Activated CD4-positive, alpha-beta memory T cell treated with anti-CD3 and anti-CD28 coated beads, Interleukin-2, amount 10 ng/mL, durations not matched to agents 7 days and 5 days (primary cell): Measurements from ENCODE around the gene SRCAP. TPM values are rescaled to one million over a fixed set of nuclear protein-coding genes. Genes with fewer than 3 reads are reported as not detected.

Experiments
- CTCF ChIA-PET: fragments of 350-600 bp; sonication (Branson Sonifier 250); formaldehyde crosslinking; loops from one replicate; lab custom pipeline; 2021; ENCODE audit warnings: antibody characterized with exemption, inconsistent platforms; lab: Charles Lee
- POLR2A ChIA-PET: fragments of 350-600 bp; sonication (Branson Sonifier 250); formaldehyde crosslinking; loops from one replicate; lab custom pipeline; 2021; ENCODE audit warnings: antibody characterized with exemption; lab: Charles Lee
- DNase-seq: peaks from one replicate; pipeline ENCODE4 v3.0.0-alpha.2; 2020
- H3K27ac Mint-ChIP-seq: one replicate; pipeline ENCODE4 v1.8.0; 2021; ENCODE audit warnings: mild to moderate bottlenecking, mixed read lengths
- H3K27me3 Mint-ChIP-seq: one replicate; pipeline ENCODE4 v1.8.0; 2021; ENCODE audit warnings: mixed read lengths
- H3K36me3 Mint-ChIP-seq: one replicate; pipeline ENCODE4 v1.8.0; 2021; ENCODE audit warnings: low read depth, mixed read lengths
- H3K4me1 Mint-ChIP-seq: one replicate; pipeline ENCODE4 v1.8.0; 2021; ENCODE audit warnings: mixed read lengths
- H3K4me3 Mint-ChIP-seq: one replicate; pipeline ENCODE4 v1.8.0; 2021; ENCODE audit warnings: mild to moderate bottlenecking, mixed read lengths
- H3K9me3 Mint-ChIP-seq: one replicate; pipeline ENCODE4 v1.8.0; 2021; ENCODE audit warnings: mixed read lengths
- total RNA-seq, 2 experiments: library from RNA; stranded (reverse); gene quantifications; one replicate each; pipeline ENCODE4 v1.2.3, GENCODE V29; 2021

Gene SRCAP
- total RNA-seq, 2 experiments from 2014 or later = 63.2 to 65.0 TPM

DNA sequence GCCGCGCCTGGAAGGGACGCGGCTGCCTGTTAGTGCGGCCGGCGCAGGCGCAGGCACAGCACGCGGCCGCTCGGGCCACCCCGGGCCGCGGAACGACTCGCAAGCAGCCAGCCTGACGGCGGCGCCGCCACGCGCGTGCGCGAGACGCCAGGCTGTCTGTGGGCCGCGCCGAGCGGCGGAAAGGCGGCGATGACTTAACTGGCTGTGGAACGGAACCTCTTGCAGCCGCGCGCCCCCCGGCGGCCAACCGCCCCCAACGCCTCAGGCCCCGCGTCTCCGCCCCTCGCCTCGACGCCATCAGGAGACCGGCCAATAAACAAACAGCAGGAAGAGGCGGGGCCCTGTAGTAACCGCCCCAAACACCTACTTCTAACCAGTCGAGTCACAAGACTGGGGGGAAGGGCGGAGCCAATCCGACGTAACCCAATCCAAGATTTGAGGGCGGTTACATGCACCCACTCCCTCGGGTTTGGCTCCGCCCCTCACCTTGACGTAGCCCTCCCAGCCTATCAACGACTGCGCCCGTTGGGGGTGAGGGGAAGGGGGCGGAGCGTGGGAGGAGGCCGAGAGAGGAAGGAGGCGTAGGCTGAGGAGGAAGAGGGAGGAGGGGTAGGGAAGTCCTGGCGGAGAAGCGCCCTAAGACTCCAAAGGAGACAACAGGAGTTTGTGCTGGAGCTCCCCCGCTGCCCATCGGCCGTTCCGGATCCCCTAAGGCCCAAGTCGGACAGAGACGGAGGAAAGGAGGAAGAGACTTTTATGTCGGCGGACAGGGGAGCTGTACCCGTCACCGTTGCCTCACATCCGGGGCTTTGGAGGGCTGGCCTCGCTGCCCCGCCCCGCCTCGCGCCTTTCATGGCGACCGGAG is 40.9 kb upstream of the SRCAP start, which contains the start of gene FBRS:
TSS of gene FBRS (plus strand) at position 566 of the 865 bp plus-strand sequence. CDS start 1,088 bp downstream, outside the sequence.
- H3K27ac Mint-ChIP-seq = peak within 1 kb of the TSS; percentile 98
- no peaks in the 10 kb centered on the region for H3K9me3 Mint-ChIP-seq
- H3K36me3 Mint-ChIP-seq = peaks cover 58% of the 10 kb centered on the region
- H3K4me3 Mint-ChIP-seq = peak within 1 kb of the TSS; percentile 86
- ChIA-PET POLR2A (interaction anchor here (0.9 to 4.7 kb wide), 28 partner anchors 8 to 663 kb away, joined by 3 to 68 read pairs (median 4); partner anchors contain the start of genes DCTPP1, HIRIP3, PHKG2 and PPP4C), CTCF (interaction anchor here (0.7 to 3.9 kb wide), 17 partner anchors 8 to 288 kb away, joined by 3 to 67 read pairs (median 4); partner anchors contain the start of genes DCTPP1, PHKG2, PRR14 and TBC1D10B)
- DNase-seq = peak; percentile 100
- no peaks in the 10 kb centered on the region for H3K27me3 Mint-ChIP-seq
- H3K4me1 Mint-ChIP-seq = peaks cover 47% of the 10 kb centered on the region

DNA sequence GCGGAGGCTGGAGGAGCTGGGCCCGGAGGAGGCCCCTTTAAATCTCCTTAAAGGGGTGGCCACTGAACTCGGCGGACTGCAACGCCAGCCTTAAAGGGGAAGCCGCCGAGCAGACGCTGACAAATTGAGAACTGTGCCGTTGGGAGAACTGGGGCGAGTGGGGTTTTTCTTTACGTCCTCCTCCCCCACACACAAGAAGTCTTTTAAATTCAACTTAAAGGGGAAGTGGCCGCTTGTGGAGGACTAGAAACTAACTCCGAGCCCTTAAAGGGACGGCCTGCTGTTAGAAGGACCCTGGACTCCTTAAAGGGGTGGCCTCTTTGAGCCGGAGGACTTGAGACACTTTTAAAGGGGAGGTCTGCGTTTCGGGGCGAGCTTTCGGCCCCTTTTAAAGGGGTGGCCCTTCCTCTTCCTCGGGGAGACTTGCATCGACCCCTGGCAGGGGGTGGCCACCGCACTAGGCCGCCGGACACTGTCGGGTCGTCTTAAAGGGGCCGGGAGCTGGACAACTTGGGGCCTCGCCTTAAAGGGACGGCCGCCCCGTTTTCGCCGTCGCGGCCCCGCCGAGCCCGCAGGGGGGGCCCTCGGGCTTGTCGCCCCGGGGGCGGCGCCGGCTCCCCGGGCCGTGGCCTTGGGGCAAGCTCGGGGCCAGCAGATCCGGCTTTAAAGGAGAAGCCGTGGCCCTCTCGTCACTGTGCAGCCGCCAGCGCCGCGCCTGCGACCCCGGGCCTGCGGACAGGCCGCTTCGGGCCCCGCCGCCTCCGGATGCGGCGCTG is 40.1 kb upstream of the SRCAP start:
- H3K36me3 Mint-ChIP-seq = peaks cover 65% of the 10 kb centered on the region
- peak overlapping the region; percentile 98 for H3K27ac Mint-ChIP-seq
- POLR2A ChIA-PET = interaction anchor here (0.8 to 4.7 kb wide), 32 partner anchors 9 to 663 kb away, joined by 3 to 68 read pairs (median 4); partner anchors contain the start of genes DCTPP1, HIRIP3, PHKG2 and PPP4C
- peaks cover 55% of the 10 kb centered on the region for H3K4me1 Mint-ChIP-seq
- H3K9me3 Mint-ChIP-seq = no peaks in the 10 kb centered on the region
- peak overlapping the region; percentile 86 for H3K4me3 Mint-ChIP-seq
- H3K27me3 Mint-ChIP-seq = no peaks in the 10 kb centered on the region
- CTCF ChIA-PET = interaction anchor here (0.7 to 3.9 kb wide), 17 partner anchors 9 to 289 kb away, joined by 3 to 67 read pairs (median 4); partner anchors contain the start of genes DCTPP1, PHKG2, PRR14 and TBC1D10B
- DNase-seq = no peak

- Mint-ChIP-seq H3K4me3 (peak overlapping the region; percentile 86), H3K9me3 (no peaks in the 10 kb centered on the region), H3K4me1 (peaks cover 55% of the 10 kb centered on the region), H3K27ac (peak overlapping the region; percentile 90), H3K36me3 (peaks cover 60% of the 10 kb centered on the region), H3K27me3 (no peaks in the 10 kb centered on the region)
- ChIA-PET POLR2A (interaction anchor here (0.8 to 4.7 kb wide), 30 partner anchors 9 to 548 kb away, joined by 3 to 68 read pairs (median 4); partner anchors contain the start of genes DCTPP1, PHKG2, PRR14 and SRCAP), CTCF (interaction anchor here (1.0 to 3.9 kb wide), 8 partner anchors 10 to 289 kb away, joined by 3 to 67 read pairs (median 8); partner anchors contain the start of genes DCTPP1, PRR14, TBC1D10B and ZNF689)
- DNase-seq = peak; percentile 51
Measured at GRCh38 chr16:30659507-30660423, 39.2 kb upstream of the SRCAP start.

DNA sequence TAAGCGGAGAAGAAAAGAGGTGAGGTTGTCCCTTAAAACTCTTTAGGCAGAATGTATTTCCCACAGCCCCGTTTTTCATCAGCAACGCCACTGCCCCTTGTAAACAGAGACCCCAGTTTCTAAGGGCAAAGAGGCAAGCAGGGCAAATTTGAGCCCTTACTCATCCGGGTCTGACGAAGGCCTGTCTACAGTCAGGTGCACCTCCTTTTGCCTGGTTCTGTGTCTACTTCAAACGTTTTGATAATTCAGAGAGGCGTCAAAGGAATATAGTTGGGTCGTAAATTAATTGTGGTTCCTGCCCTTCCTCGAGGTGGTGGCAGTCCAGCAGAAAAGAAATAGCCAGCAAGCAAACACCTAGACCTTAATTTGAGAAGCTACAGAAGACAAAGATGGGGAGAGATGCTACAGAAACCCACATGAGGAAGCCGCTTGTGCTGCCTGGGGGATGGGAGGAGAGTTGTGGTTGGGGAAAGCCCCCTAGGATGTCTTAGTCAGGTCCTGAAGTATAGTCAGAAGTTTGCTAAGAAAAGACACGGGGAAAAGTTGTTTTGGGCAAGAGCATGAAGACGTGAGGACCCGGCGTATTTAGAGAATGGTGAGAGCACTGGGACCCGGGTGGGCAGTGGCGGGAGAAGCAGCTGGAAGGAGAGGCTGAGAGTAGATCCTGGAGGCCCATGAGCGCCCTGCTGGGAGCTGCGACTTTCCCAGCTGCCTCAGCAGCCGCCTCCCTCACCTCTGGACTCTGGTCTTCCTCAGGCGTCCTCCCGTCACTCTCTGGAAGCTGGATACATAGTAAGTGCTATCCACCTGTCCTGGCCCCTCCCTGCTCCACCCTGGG is 38.3 kb upstream of the SRCAP start:
- CTCF ChIA-PET = interaction anchor here (2.5 to 3.9 kb wide), 2 partner anchors 28 to 34 kb away, joined by 15 to 67 read pairs; no protein-coding TSS in a partner anchor

GRCh38 chr16:30662449-30662848 is 36.5 kb upstream of the SRCAP start:
- Mint-ChIP-seq H3K36me3 (peaks cover 66% of the 10 kb centered on the region), H3K4me3 (peak overlapping the region; percentile 86), H3K4me1 (peaks cover 37% of the 10 kb centered on the region), H3K27ac (no peak overlapping the region), H3K9me3 (no peaks in the 10 kb centered on the region), H3K27me3 (no peaks in the 10 kb centered on the region)
- POLR2A ChIA-PET = interaction anchor here (4.7 kb wide), 1 partner anchor 12 kb away, joined by 49 read pairs; the partner anchor contains the start of gene PRR14
- CTCF ChIA-PET = no interaction called here
- DNase-seq = no peak

More for the DNA sequence above, 38.3 kb upstream of the SRCAP start:
- H3K27me3 Mint-ChIP-seq = no peaks in the 10 kb centered on the region
- POLR2A ChIA-PET = interaction anchor here (1.1 to 4.7 kb wide), 11 partner anchors 8 to 187 kb away, joined by 3 to 68 read pairs (median 7); partner anchors contain the start of genes PRR14, SRCAP and ZNF747
- H3K36me3 Mint-ChIP-seq = peaks cover 60% of the 10 kb centered on the region
- DNase-seq = peak; percentile 82
- H3K27ac Mint-ChIP-seq = peak overlapping the region; percentile 90
- peak overlapping the region; percentile 86 for H3K4me3 Mint-ChIP-seq
- no peaks in the 10 kb centered on the region for H3K9me3 Mint-ChIP-seq
- peaks cover 52% of the 10 kb centered on the region for H3K4me1 Mint-ChIP-seq

GRCh38 chr16:30663038-30663437 is 35.9 kb upstream of the SRCAP start:
- Mint-ChIP-seq H3K4me1 (peaks cover 35% of the 10 kb centered on the region), H3K4me3 (no peak overlapping the region), H3K9me3 (no peaks in the 10 kb centered on the region), H3K27ac (peak overlapping the region; percentile 15), H3K27me3 (no peaks in the 10 kb centered on the region), H3K36me3 (peaks cover 72% of the 10 kb centered on the region)
- CTCF ChIA-PET = no interaction called here
- no peak for DNase-seq
- POLR2A ChIA-PET = interaction anchor here (0.9 to 1.8 kb wide), 4 partner anchors 10 to 53 kb away, joined by 3 to 5 read pairs (median 3); partner anchors contain the start of gene PRR14

GRCh38 chr16:30663820-30664219 is 35.2 kb upstream of the SRCAP start:
- Mint-ChIP-seq H3K27ac (no peak overlapping the region), H3K9me3 (no peaks in the 10 kb centered on the region), H3K27me3 (no peaks in the 10 kb centered on the region), H3K4me3 (no peak overlapping the region), H3K4me1 (peaks cover 36% of the 10 kb centered on the region), H3K36me3 (peaks cover 74% of the 10 kb centered on the region)
- DNase-seq = no peak
- POLR2A ChIA-PET = interaction anchor here (0.8 to 1.8 kb wide), 5 partner anchors 9 to 53 kb away, joined by 3 to 5 read pairs (median 3); partner anchors contain the start of gene PRR14
- CTCF ChIA-PET = interaction anchor here (0.7 kb wide), 1 partner anchor 29 kb away, joined by 3 read pairs; no protein-coding TSS in a partner anchor

DNA sequence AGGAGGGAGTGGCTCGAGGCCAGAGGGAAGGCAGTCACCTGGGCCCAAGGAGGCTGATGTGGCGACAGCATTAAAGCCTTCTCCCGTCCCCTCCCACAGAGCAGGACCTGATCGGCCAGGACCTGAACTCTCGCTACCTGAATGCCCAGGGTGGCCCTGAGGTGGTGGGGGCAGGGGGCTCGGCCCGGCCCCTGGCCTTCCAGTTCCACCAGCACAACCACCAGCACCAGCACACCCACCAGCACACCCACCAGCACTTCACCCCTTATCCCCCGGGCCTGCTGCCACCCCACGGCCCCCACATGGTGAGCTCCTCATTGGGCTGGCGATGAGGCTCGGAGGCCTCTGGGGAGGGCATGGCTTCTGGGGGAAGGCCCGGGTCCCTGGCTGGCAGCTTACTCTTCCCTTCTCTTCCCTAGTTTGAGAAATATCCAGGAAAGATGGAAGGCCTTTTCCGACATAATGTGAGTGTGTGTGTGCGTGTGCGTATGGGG is 34.3 kb upstream of the SRCAP start:
- Mint-ChIP-seq H3K27me3 (no peaks in the 10 kb centered on the region), H3K4me3 (no peak overlapping the region), H3K36me3 (peaks cover 74% of the 10 kb centered on the region), H3K27ac (no peak overlapping the region), H3K9me3 (no peaks in the 10 kb centered on the region), H3K4me1 (peaks cover 36% of the 10 kb centered on the region)
- DNase-seq = no peak
- POLR2A ChIA-PET = interaction anchor here (1.1 to 1.8 kb wide), 2 partner anchors 14 to 83 kb away, joined by 3 to 5 read pairs; partner anchors contain the start of gene PRR14
- CTCF ChIA-PET = interaction anchor here (0.7 to 1.6 kb wide), 3 partner anchors 14 to 29 kb away, joined by 3 to 10 read pairs (median 3); partner anchors contain the start of gene PRR14

DNA sequence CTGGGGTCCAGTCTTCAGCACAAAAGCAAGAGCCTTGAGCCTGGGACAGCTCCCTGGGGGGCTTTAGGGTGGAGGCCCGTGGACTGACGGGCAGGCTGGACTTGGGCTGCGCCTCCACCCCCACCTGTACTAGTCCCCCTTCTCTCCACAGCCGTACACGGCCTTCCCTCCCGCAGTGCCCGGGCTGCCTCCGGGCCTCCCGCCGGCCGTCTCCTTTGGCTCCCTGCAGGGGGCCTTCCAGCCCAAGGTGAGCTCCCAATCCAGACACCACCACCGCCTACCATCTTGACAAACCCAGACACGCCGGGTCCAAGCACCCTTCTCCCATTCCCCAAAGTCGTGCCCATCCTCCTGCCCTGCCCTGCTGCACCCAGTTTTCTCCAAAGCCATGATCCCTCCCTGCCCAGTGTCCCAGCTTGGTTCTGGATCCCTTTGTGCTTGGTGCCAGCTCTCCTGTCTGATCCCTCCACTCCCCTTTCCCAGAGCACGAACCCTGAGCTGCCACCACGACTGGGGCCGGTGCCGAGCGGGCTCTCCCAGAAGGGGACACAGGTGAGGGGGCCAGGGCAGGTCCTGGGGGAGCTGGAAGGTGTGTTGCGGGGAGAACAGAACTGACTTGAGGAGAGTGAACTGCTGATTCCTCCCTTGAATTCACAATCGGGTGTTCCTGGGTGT is 33.7 kb upstream of the SRCAP start:
- no peaks in the 10 kb centered on the region for H3K27me3 Mint-ChIP-seq
- H3K4me1 Mint-ChIP-seq = peaks cover 36% of the 10 kb centered on the region
- CTCF ChIA-PET = interaction anchor here (1.1 to 1.6 kb wide), 3 partner anchors 15 to 32 kb away, joined by 3 to 10 read pairs (median 5); partner anchors contain the start of gene PRR14
- peaks cover 76% of the 10 kb centered on the region for H3K36me3 Mint-ChIP-seq
- POLR2A ChIA-PET = interaction anchor here (1.1 to 1.6 kb wide), 4 partner anchors 9 to 82 kb away, joined by 3 to 5 read pairs (median 3); partner anchors contain the start of gene PRR14
- no peak overlapping the region for H3K27ac Mint-ChIP-seq
- no peaks in the 10 kb centered on the region for H3K9me3 Mint-ChIP-seq
- H3K4me3 Mint-ChIP-seq = no peak overlapping the region
- no peak for DNase-seq

DNA sequence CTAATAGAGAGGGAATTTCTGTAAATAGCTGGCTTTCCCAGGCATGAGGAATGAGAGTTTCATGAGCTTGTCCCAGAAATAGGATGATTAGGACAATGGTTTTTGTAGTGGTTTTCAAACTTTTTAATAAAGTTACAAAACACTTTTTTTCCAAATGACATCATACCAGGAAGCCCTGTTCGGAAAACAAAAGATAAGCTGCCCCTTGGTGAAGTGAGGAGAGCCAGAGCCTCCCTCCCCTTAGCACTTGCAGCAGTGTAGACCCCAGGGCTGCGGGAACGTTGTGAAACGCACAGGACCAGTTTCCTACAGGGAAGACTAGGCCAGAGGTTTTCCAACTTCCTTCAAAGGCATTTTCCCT is 33.2 kb upstream of the SRCAP start:
- H3K27me3 Mint-ChIP-seq = no peaks in the 10 kb centered on the region
- POLR2A ChIA-PET = interaction anchor here (0.5 to 1.6 kb wide), 4 partner anchors 8 to 183 kb away, joined by 3 to 5 read pairs (median 3); partner anchors contain the start of gene PRR14

More for the DNA sequence above, 33.2 kb upstream of the SRCAP start:
- Mint-ChIP-seq H3K4me1 (peaks cover 31% of the 10 kb centered on the region), H3K9me3 (no peaks in the 10 kb centered on the region), H3K4me3 (no peak overlapping the region), H3K36me3 (peaks cover 72% of the 10 kb centered on the region), H3K27ac (no peak overlapping the region)
- CTCF ChIA-PET = interaction anchor here (1.1 to 1.6 kb wide), 3 partner anchors 15 to 31 kb away, joined by 3 to 10 read pairs (median 5); partner anchors contain the start of gene PRR14
- DNase-seq = no peak
